ENCODE data around the gene CSAG3. TPM values are rescaled to one million over a fixed set of nuclear protein-coding genes. Genes with fewer than 3 reads are reported as not detected.
"Not testable (repeated sequence)": the region's sequence is repeated elsewhere in the genome, so short reads cannot be mapped to it uniquely, and the experiment has no call there.

Gene CSAG3
- not detected for polyA plus RNA-seq (2013, experiment 1 of 4)
- polyA plus RNA-seq (2013, experiment 2 of 4): not detected
- not detected for polyA plus RNA-seq (2013, experiment 3 of 4)
- polyA plus RNA-seq (2013, experiment 4 of 4): 0.53 TPM

DNA sequence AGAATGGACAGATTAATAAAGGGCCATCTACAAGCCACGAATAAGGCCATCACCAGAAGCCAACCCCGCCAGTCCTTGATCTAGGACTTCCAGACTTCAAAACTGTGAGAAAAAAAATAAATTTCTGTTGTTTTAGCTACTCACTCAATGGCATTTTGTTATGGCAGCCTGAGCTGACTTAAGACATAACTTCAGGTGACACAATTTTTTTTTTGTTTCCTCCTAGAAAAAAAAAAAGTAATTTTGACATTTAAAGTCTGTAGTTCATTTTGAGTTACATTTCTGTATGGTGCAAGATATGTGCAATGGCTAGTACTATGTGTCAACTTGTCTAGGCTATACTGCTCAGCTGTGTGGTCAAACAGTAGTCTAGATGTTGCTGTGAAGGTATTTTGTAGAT is at the start of gene CSAG3:
Gene CSAG3 (plus strand): TSS at position 301 of the 400 bp plus-strand sequence.
- H3K27ac ChIP-seq (ENCODE audit: insufficient read depth, low read depth, low read length, poor library complexity, severe bottlenecking); H3K4me3 ChIP-seq (ENCODE audit: insufficient read depth, low read depth, low read length); H3K27me3 ChIP-seq (ENCODE audit: control insufficient read depth, insufficient read depth, low read length, poor library complexity, severe bottlenecking); H3K9me3 ChIP-seq (ENCODE audit: control insufficient read depth, low read length); H3K36me3 ChIP-seq (ENCODE audit: control insufficient read depth, insufficient read depth, low read length); H3K4me1 ChIP-seq (ENCODE audit: control insufficient read depth, insufficient read depth, low read length): not testable (repeated sequence)
- WGBS, 2 experiments: no CpG with 5 or more reads among the region's 2 CpGs

DNA sequence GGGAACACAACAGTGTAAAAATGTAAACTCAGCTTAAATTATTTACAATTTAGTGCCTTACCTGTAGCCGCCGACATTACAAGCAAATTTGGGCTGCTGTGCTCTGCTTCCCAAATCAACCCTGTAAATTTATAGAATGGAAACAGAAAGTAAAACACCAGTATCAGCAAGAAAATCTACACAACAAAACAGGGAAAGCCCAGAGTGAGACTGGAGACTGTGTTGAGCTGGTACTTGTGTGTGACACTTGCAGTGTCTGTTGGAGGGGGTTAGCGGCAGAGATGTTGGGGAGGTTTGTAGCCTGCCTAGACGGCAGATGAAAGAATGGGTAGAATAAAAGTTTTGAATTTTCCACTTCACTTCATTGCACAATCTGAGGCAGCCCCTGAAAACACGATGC is 45.8 kb upstream of the CSAG3 start:
- not testable (repeated sequence) for H3K4me3 ChIP-seq (ENCODE audit: insufficient read depth, low read depth, low read length); H3K36me3 ChIP-seq (ENCODE audit: control insufficient read depth, insufficient read depth, low read length); H3K27ac ChIP-seq (ENCODE audit: insufficient read depth, low read depth, low read length, poor library complexity, severe bottlenecking); H3K9me3 ChIP-seq (ENCODE audit: control insufficient read depth, low read length); H3K4me1 ChIP-seq (ENCODE audit: control insufficient read depth, insufficient read depth, low read length); H3K27me3 ChIP-seq (ENCODE audit: control insufficient read depth, insufficient read depth, low read length, poor library complexity, severe bottlenecking)
- no CpG with 5 or more reads among the region's 5 CpGs for WGBS, 2 experiments

DNA sequence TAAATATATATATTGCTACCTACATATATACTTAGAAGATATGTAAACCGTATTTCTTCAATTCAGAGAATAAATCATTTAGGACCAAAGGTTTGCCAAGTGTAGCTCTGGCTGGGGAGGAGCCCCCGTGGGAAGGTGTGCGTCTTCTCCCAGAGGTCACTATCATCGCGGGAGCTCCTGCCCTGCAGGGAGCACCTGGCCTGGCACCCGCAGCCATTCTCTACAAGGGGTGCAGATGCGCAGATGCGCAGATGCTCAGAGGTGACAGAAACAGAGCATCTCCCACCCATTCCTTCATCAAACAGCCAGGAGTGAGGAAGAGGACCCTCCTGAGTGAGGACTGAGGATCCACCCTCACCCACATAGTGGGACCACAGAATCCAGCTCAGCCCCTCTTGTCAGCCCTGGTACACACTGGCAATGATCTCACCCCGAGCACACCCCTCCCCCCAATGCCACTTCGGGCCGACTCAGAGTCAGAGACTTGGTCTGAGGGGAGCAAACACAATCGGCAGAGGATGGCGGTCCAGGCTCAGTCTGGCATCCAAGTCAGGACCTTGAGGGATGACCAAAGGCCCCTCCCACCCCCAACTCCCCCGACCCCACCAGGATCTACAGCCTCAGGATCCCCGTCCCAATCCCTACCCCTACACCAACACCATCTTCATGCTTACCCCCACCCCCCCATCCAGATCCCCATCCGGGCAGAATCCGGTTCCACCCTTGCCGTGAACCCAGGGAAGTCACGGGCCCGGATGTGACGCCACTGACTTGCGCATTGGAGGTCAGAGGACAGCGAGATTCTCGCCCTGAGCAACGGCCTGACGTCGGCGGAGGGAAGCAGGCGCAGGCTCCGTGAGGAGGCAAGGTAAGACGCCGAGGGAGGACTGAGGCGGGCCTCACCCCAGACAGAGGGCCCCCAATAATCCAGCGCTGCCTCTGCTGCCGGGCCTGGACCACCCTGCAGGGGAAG is 44.9 kb upstream of the CSAG3 start, which contains the start of gene MAGEA2B:
Gene MAGEA2B (plus strand): TSS at position 814 of the 973 bp plus-strand sequence. CDS start 2,479 bp downstream, outside the sequence.
- WGBS, 2 experiments: no CpG with 5 or more reads among the region's 35 CpGs
- H3K9me3 ChIP-seq (ENCODE audit: control insufficient read depth, low read length); H3K4me1 ChIP-seq (ENCODE audit: control insufficient read depth, insufficient read depth, low read length); H3K27ac ChIP-seq (ENCODE audit: insufficient read depth, low read depth, low read length, poor library complexity, severe bottlenecking); H3K27me3 ChIP-seq (ENCODE audit: control insufficient read depth, insufficient read depth, low read length, poor library complexity, severe bottlenecking); H3K36me3 ChIP-seq (ENCODE audit: control insufficient read depth, insufficient read depth, low read length); H3K4me3 ChIP-seq (ENCODE audit: insufficient read depth, low read depth, low read length): not testable (repeated sequence)

DNA sequence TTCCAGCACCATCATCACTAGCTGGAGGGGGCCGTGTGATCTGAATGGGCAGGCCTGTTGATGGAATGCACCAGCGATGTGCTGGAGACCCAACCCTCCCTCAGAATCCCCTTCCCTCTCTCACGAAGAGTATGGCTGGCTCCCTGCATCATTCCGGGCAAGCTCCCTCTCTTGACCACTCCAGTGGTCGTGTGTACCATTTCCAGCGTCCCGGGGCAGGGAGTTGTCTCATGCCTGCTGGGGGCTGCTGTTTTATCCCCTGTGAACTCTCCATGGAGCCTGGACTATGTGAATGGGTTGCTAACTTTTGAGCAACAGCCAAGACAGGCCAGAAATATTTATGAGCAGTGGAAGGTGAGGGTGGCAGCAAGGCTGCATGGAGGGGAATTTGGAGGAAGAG is 33.6 kb upstream of the CSAG3 start:
- Histone ChIP-seq H3K4me1 (ENCODE audit: control insufficient read depth, insufficient read depth, low read length) (no peaks in the 10 kb centered on the region), H3K27me3 (ENCODE audit: control insufficient read depth, insufficient read depth, low read length, poor library complexity, severe bottlenecking) (no peaks in the 10 kb centered on the region), H3K27ac (ENCODE audit: insufficient read depth, low read depth, low read length, poor library complexity, severe bottlenecking) (no peak overlapping the region), H3K9me3 (ENCODE audit: control insufficient read depth, low read length) (no peaks in the 10 kb centered on the region), H3K4me3 (ENCODE audit: insufficient read depth, low read depth, low read length) (no peak overlapping the region), H3K36me3 (ENCODE audit: control insufficient read depth, insufficient read depth, low read length) (no peaks in the 10 kb centered on the region)
- WGBS, 2 experiments: 65 to 74% methylated on average over 7 of the region's 7 CpGs

DNA sequence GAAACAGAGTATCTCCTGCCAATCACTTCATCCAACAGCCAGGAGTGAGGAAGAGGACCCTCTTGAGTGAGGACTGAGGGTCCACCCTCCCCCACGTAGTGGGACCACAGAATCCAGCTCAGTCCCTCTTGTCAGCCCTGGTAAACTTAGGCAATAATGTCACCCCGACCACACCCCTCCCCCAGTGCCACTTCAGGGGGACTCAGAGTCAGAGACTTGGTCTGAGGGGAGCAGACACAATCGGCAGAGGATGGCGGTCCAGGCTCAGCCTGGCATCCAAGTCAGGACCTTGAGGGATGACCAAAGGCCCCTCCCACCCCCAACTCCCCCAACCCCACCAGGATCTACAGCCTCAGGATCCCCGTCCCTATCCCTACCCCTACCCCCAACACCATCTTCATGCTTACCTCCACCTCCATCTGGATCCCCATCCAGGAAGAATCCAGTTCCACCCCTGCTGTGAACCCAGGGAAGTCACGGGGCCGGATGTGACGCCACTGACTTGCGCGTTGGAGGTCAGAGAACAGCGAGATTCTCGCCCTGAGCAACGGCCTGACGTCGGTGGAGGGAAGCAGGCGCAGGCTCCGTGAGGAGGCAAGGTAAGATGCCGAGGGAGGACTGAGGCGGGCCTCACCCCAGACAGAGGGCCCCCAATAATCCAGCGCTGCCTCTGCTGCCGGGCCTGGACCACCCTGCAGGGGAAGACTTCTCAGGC is 25.6 kb upstream of the CSAG3 start, which contains the start of the genes CSAG1 and MAGEA12:
Gene CSAG1 (minus strand): TSS at position 461 of the 715 bp plus-strand sequence. CDS start 1,261 bp downstream, outside the sequence.
Gene MAGEA12 (plus strand): TSS at position 497 of the 715 bp plus-strand sequence. CDS start 2,405 bp downstream, outside the sequence.
- WGBS, 2 experiments: 82 to 92% methylated on average over 9 to 11 of the region's 21 CpGs
- Histone ChIP-seq H3K27ac (ENCODE audit: insufficient read depth, low read depth, low read length, poor library complexity, severe bottlenecking) (no peak within 1 kb of the TSS), H3K36me3 (ENCODE audit: control insufficient read depth, insufficient read depth, low read length) (no peaks in the 10 kb centered on the region), H3K9me3 (ENCODE audit: control insufficient read depth, low read length) (no peaks in the 10 kb centered on the region), H3K27me3 (ENCODE audit: control insufficient read depth, insufficient read depth, low read length, poor library complexity, severe bottlenecking) (no peaks in the 10 kb centered on the region), H3K4me1 (ENCODE audit: control insufficient read depth, insufficient read depth, low read length) (no peaks in the 10 kb centered on the region), H3K4me3 (ENCODE audit: insufficient read depth, low read depth, low read length) (no peak within 1 kb of the TSS)

DNA sequence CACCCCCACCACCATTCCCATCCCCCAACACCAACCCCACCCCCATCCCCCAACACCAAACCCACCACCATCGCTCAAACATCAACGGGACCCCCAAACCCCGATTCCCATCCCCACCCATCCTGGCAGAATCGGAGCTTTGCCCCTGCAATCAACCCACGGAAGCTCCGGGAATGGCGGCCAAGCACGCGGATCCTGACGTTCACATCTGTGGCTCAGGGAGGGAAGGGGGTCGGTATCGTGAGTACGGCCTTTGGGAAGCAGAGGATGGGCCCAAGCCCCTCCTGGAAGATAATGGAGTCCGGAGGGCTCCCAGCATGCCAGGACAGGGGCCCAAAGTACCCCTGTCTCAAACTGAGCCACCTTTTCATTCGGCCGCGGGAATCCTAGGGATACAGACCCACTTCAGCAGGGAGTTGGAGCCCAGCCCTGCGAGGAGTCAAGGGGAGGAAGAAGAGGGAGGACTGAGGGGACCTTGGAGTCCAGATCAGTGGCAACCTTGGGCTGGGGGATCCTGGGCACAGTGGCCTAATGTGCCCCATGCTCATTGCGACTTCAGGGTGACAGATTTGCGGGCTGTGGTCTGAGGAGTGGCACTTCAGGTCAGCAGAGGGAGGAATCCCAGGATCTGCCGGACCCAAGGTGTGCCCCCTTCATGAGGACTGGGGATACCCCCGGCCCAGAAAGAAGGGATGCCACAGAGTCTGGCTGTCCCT is 24.7 kb upstream of the CSAG3 start:
- not testable (repeated sequence) for H3K27ac ChIP-seq (ENCODE audit: insufficient read depth, low read depth, low read length, poor library complexity, severe bottlenecking); H3K4me3 ChIP-seq (ENCODE audit: insufficient read depth, low read depth, low read length); H3K36me3 ChIP-seq (ENCODE audit: control insufficient read depth, insufficient read depth, low read length); H3K4me1 ChIP-seq (ENCODE audit: control insufficient read depth, insufficient read depth, low read length); H3K9me3 ChIP-seq (ENCODE audit: control insufficient read depth, low read length); H3K27me3 ChIP-seq (ENCODE audit: control insufficient read depth, insufficient read depth, low read length, poor library complexity, severe bottlenecking)
- WGBS, 2 experiments: 96 to 98% methylated on average over 20 to 22 of the region's 22 CpGs

DNA sequence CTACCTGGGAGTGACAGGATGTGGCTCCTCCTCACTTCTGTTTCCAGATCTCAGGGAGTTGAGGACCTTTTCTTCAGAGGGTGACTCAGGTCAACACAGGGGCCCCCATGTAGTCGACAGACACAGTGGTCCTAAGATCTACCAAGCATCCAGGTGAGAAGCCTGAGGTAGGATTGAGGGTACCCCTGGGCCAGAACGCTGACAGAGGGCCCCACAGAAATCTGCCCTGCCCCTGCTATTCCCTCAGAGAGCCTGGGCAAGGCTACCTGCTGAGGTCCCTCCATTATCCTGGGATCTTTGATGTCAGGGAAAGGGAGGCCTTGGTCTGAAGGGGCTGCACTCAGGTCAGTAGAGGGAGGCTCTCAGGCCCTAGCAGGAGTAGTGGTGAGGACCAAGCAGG is 23.9 kb upstream of the CSAG3 start:
- Histone ChIP-seq H3K27me3 (ENCODE audit: control insufficient read depth, insufficient read depth, low read length, poor library complexity, severe bottlenecking) (no peaks in the 10 kb centered on the region), H3K4me1 (ENCODE audit: control insufficient read depth, insufficient read depth, low read length) (no peaks in the 10 kb centered on the region), H3K36me3 (ENCODE audit: control insufficient read depth, insufficient read depth, low read length) (no peaks in the 10 kb centered on the region), H3K4me3 (ENCODE audit: insufficient read depth, low read depth, low read length) (no peak overlapping the region), H3K27ac (ENCODE audit: insufficient read depth, low read depth, low read length, poor library complexity, severe bottlenecking) (no peak overlapping the region), H3K9me3 (ENCODE audit: control insufficient read depth, low read length) (no peaks in the 10 kb centered on the region)
- 89 to 100% methylated on average over 2 of the region's 2 CpGs for WGBS, 2 experiments

DNA sequence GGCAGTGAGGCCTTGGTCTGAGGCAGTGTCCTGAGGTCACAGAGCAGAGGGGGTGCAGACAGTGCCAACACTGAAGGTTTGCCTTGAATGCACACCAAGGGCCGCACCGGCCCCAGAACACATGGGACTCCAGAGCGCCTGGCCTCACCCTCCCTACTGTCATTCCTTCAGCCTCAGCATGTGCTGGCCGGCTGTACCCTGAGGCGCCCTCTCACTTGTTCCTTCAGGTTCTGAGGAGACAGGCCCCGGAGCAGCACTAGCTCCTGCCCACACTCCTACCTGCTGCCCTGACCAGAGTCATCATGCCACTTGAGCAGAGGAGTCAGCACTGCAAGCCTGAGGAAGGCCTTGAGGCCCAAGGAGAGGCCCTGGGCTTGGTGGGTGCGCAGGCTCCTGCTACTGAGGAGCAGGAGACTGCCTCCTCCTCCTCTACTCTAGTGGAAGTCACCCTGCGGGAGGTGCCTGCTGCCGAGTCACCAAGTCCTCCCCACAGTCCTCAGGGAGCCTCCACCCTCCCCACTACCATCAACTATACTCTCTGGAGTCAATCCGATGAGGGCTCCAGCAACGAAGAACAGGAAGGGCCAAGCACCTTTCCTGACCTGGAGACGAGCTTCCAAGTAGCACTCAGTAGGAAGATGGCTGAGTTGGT is 23.0 kb upstream of the CSAG3 start:
- Histone ChIP-seq H3K27ac (ENCODE audit: insufficient read depth, low read depth, low read length, poor library complexity, severe bottlenecking) (no peak overlapping the region), H3K9me3 (ENCODE audit: control insufficient read depth, low read length) (no peaks in the 10 kb centered on the region)
- WGBS, 2 experiments: 84% methylated on average over 12 of the region's 12 CpGs

DNA sequence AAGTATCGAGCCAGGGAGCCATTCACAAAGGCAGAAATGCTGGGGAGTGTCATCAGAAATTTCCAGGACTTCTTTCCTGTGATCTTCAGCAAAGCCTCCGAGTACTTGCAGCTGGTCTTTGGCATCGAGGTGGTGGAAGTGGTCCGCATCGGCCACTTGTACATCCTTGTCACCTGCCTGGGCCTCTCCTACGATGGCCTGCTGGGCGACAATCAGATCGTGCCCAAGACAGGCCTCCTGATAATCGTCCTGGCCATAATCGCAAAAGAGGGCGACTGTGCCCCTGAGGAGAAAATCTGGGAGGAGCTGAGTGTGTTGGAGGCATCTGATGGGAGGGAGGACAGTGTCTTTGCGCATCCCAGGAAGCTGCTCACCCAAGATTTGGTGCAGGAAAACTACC is 22.5 kb upstream of the CSAG3 start:
- H3K4me1 ChIP-seq (ENCODE audit: control insufficient read depth, insufficient read depth, low read length); H3K9me3 ChIP-seq (ENCODE audit: control insufficient read depth, low read length); H3K36me3 ChIP-seq (ENCODE audit: control insufficient read depth, insufficient read depth, low read length); H3K4me3 ChIP-seq (ENCODE audit: insufficient read depth, low read depth, low read length); H3K27ac ChIP-seq (ENCODE audit: insufficient read depth, low read depth, low read length, poor library complexity, severe bottlenecking); H3K27me3 ChIP-seq (ENCODE audit: control insufficient read depth, insufficient read depth, low read length, poor library complexity, severe bottlenecking): not testable (repeated sequence)
- WGBS, 2 experiments: 93 to 96% methylated on average over 12 of the region's 12 CpGs

More for the DNA sequence above, 23.0 kb upstream of the CSAG3 start:
- H3K36me3 ChIP-seq (ENCODE audit: control insufficient read depth, insufficient read depth, low read length): no peaks in the 10 kb centered on the region
- H3K27me3 ChIP-seq (ENCODE audit: control insufficient read depth, insufficient read depth, low read length, poor library complexity, severe bottlenecking): no peaks in the 10 kb centered on the region
- H3K4me3 ChIP-seq (ENCODE audit: insufficient read depth, low read depth, low read length): no peak overlapping the region
- no peaks in the 10 kb centered on the region for H3K4me1 ChIP-seq (ENCODE audit: control insufficient read depth, insufficient read depth, low read length)
